Hematopoietic multipotent progenitor cell treated with erythropoietin and hydrocortisone succinate and interleukin-3 and kit ligand, for 4 days (in vitro differentiated cells): ENCODE data around the gene ZNF622.

ENCODE experiments used
- DNase-seq: peaks from one replicate; pipeline ENCODE4 v3.0.0-alpha.2; 2015

The ZNF622 gene, protein sequence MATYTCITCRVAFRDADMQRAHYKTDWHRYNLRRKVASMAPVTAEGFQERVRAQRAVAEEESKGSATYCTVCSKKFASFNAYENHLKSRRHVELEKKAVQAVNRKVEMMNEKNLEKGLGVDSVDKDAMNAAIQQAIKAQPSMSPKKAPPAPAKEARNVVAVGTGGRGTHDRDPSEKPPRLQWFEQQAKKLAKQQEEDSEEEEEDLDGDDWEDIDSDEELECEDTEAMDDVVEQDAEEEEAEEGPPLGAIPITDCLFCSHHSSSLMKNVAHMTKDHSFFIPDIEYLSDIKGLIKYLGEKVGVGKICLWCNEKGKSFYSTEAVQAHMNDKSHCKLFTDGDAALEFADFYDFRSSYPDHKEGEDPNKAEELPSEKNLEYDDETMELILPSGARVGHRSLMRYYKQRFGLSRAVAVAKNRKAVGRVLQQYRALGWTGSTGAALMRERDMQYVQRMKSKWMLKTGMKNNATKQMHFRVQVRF

DNA sequence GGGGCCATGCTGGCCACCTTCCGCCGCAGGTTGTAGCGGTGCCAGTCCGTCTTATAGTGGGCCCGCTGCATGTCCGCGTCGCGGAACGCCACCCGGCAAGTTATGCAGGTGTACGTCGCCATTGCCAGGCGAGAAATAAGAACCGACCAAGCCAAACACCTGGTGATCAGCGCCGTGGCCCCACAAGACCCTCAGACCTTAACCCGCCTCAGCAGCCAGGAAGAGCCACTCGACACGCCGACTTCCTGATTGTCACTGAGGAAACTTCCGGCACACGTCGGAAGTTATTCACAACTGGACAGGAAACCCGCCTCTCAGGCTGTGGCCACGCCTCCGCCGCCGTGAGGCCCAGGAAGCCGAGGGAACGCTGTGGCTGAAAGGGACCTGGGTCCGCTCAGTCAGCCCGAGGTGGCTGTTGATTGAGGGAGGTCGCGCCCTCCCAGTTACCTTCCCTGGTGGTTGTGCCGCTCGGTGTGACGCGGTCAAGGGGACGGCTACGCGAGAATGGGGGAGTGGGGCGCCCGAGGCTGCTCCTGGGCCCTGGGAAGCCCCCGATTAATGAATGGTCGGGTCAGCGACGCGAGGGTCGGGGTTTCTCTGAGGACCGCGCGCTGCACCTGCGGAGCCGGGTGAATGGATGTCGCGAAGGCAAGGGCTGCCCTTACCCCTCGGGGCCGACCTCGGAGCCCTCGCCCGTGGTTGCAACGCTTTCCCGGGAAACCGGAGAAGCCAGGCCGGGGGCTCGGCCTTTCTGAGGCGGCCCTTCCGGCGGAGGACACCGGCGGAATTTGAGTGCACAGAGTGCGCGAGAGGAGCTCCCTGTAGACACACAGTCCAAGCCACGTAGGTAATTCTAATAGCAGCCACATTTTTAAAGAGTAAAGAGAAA lies at the start of gene ZNF622:
Gene ZNF622 (minus strand): TSS at position 257 of the 889 bp plus-strand sequence. CDS start 135 bp downstream, at position 122.
- DNase-seq, result peak; percentile 97

DNA sequence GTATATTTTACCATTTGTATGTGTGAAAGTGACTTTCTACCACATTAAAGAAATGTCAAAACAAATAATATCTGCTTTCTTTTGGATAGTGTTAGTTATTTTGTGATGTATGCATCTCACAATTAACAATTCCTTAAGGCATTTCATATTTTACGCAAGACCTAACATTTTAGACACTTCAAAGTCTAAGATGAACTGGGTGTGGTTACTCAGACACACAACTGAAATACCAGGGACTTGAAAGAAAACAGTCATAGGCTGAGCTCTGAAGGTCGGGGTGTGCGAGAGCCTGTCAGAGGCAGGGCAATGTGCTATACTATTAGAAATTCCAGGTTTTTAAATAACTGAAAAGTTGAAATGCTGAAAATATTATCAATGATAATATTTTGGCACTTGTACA lies 44.5 kb upstream of the ZNF622 start:
- DNase-seq, result no peak

- peak; percentile 15 for DNase-seq
Measured at GRCh38 chr5:16508730-16509531, 43.3 kb upstream of the ZNF622 start.

GRCh38 chr5:16507716-16508115 lies 42.1 kb upstream of the ZNF622 start:
- no peak for DNase-seq

GRCh38 chr5:16505904-16506303 lies 40.3 kb upstream of the ZNF622 start:
- no peak for DNase-seq

GRCh38 chr5:16505140-16505891 lies 39.7 kb upstream of the ZNF622 start:
- DNase-seq, result no peak

DNA sequence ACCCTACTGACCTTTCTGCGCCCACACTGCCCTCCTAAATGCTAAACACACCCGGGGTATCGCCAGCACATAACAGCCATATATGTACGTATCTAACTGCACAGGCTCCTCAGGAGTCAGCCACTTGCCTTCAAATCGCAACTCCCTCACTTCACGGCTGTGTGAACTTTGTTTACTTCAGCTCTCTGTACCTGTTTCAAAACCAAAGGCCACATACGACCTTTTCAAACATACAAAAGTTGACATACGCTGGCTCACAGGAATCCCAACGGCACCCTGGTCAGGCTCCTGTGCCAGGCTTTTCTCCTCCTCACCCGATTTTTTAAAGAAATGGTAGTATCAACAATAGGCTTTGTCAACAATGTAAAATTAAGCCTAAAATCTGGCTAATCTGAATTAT lies 39.0 kb upstream of the ZNF622 start:
- no peak for DNase-seq

DNA sequence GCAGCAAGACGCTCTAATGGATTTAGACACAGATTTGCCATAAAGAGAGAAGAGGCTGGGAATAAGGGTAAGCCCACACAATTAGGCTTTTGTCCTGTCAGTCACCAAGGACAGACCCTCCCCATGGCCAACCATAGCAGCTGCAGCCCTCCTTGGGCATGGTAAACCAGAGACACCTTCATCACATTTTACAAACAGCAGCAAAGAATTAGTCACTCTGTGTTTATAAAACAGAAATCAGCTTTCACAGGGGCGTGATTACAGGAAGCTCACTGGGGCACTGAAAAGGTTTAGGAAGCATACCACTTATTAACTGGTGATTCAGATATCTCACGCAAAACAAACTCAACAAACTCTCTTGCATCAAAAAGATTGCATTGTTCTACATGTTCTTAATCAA lies 37.3 kb upstream of the ZNF622 start:
- no peak for DNase-seq

DNA sequence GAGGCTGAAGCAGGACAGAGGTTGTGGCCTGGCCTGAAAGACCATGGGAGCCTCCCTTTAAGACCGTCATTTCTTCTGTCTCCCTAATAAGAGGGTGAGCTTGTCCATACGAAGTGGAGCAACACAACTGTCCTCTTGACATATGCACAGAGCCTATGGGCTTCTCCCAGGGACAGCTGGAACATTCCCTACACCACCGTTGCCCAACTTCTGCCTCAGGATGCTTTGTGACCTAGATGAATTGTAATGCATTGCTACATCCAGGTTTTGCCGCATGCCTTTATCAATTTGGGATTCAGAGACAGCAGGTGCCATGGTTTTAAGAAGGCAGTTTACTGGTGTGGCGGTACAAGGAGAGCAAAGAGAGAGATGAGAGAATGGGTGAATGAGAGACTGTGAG lies 34.4 kb upstream of the ZNF622 start:
- DNase-seq, result no peak

DNA sequence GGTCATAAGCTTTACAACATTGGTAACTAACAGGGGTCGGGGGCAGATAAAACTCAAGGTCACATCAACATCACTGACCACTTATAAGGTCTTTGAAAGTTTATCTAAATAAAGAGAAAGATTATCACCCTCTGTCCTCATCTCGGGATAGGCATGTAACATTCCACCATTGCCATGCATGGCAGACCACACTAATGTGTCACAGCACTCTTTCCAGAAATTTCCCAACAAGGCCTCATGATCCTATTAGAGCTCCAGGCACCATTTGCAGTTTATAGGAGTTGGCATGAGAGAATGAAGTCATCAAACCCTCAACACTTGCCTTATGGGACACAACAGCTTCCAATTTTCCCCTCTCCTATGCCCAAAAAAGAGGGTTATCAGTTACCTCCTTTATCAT lies 31.9 kb upstream of the ZNF622 start:
- no peak for DNase-seq

DNA sequence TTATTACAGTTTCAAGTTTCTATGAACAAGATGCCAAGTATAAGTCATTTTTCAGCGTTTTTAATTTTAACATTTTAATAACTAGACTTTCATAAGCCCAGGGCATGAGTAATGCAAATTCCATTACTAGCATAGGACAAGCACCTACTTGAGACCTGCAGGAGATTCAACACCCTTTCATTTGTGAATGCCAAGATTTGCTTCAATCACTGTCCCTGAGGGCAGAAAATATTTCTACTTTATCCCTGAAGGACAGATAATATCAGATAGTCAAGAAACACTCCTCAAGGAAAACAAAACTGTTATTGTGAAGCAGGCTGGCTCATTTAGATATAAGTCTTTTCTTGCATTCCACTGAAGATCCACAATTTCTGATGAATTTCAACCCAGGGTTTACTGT lies 27.7 kb upstream of the ZNF622 start:
- DNase-seq, result no peak

DNA sequence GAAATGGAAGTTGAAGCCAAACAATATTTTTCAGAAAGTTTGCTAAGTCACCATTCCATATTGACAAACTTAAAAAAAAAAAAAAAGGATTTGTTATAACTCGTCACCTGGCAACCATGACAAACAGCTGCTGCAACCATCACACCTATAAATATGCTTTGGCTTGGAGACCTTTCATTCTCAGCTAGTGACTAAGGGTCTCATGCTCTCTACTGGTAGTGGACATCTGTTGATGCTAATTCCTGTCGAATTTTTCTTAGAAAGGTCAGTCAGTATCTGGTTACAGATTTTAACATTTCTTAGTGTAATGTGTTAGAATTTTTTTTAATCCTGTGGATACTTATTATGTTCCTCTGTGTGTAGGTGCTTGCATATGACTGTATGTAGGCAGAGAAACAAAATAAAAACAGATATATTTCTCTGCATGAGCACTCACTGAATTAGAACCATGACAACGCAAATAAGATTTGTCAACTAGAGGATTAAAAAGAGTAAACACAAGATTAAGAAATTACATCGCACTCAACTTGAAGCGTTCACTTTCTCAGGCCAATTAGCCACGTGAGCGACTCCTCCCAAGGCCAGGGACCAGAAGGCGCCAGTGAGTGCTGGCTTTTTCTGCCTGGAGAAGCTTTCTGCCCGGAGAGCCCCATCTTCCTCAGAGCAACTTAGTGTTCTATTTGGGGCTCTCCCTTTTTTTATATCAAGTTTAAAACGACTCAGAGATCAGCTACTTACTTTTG lies 27.0 kb upstream of the ZNF622 start:
- DNase-seq, result no peak

DNA sequence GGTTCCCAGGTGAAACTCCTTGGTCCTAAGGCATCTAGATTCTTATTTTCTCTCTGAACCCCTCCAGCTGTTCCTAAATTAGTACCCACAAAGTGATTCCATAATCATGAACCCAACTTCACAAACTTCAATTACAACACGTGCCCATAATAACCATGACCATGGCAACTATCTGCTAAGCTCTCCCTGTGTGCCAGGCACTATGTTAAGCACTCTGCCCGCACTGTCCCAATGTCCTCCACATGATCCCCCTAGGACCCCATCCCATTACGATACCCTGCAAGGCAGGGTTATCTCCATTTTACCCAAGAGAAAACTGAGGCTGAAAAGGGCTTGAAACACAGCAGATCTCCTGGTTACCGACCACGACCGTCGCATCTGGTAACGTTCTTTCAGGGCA lies 25.3 kb upstream of the ZNF622 start:
- no peak for DNase-seq

- peak; percentile 68 for DNase-seq
Measured at GRCh38 chr5:16489322-16489791, 23.8 kb upstream of the ZNF622 start.

GRCh38 chr5:16487456-16487855 lies 21.9 kb upstream of the ZNF622 start:
- DNase-seq, result no peak

- DNase-seq, result no peak
Measured at GRCh38 chr5:16486711-16487111, 21.1 kb upstream of the ZNF622 start.

DNA sequence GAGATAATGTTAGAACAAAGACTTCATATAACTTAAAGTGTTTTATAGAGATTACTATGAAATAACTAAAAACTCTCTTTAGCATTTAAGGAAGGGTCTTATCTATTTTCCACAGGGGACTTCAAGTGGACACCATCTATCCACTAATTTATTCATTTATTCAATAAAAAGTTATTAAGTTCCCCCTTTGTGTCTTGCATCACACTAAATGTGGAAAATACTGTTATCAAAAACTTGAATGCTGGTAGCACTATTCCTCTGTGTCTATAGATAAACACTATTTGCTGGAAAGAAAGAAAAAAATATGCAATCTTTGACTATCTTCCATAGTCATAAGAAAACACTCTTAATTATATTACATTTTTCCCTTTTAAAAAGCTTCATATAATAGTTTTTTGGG lies 20.1 kb upstream of the ZNF622 start:
- DNase-seq, result peak; percentile 55

DNA sequence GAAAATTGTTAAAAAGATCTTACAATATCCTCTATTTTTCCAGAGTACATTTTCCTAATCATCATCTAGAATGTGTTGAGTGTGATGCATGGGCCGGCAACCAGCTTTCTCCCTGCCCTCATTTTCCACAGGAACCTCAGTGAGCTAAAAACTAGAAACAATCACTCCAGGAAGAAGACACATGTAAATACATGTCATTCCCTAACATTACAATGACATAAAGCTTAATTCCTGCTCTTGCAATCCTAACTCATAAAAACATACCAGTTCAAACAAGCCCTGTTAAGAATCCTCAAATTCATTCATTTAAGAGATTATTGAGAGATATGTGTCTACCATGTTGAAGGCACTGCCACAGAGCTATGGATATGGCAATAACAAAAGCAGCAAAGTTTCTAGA lies 18.5 kb upstream of the ZNF622 start:
- no peak for DNase-seq

DNA sequence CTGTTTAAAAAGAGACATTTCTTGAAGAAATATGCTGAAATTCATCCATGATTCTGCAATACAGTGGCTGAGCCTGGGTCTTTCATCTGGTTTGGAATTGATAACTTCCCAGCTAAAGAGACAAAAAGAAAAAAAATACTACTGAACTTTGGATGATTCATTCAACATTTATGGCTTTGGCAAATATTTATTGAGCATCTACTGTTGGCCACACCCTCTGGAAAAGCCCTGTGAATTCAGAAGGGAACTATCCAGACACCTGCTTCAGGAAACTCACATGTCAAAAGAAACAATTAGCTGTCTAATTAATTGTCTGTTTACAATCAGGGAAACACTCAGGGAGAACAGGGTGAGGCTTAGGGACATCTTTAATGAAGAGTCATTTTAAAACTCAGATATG lies 17.8 kb upstream of the ZNF622 start:
- no peak for DNase-seq

DNA sequence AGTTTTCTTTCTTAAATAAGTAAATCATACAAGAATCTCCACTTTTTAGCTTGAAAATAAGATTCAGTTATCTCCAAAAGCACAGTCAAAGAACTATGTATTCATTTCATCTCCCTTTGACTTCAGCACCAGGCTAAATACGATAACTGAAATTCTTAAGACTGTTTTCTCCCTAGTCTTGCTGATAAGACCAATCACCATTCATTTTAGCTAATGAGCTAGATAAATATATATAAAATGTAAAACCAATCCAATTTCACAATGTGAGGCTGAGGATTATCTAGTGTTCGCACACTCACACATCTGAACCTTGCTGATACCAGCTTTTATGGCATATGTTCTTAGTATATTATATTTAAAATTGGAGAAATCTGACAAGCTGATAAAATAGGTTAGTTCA lies 17.3 kb upstream of the ZNF622 start:
- peak; percentile 70 for DNase-seq

DNA sequence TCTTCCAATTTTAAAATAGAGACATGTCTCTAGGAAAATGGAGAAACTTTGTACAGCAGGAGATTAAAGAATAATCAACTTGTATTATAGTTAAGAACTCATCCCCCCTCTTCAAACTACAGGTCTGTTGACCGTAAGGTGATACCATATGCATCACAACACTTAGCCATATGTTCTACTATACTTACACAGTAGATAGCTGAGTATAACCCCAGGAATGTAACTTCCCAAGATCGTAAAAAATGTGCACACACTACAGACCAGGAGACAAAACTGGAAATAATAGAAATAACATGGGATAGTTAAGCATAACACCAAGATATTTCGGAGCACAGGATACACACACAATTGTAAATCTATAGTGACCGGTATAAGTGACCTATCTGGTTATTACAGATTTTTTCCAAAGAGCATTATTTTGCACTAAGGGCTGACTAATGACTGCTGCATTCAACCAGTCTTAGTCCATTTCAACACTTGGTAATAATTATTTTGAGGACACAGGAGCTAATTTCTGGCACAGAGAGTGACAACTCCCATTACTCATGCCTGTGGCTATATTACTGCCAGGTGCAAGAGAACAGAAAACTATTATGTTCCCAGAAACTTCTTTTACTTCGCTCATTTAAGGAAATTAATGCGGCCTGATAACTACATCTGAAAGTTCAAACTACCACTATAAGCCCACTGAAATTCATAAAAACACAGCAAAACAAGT lies 15.4 kb upstream of the ZNF622 start:
- DNase-seq, result no peak
